WTC11 (cell line): Measurements from ENCODE around the gene TNPO3. TPM values are rescaled to one million over a fixed set of nuclear protein-coding genes. Genes with fewer than 3 reads are reported as not detected.
A peak's percentile ranks its signal among the peaks of the same experiment; 100 is the strongest.

Experiments
- ATAC-seq: fragments of 200-7000 bp; cut with Tn5 transposase; 2 replicates; pipeline ENCODE4 v1.10.0; 2021; ENCODE audit warnings: mild to moderate bottlenecking, moderate library complexity
- CTCF ChIA-PET: fragments of 300-600 bp; sonication (Branson Sonifier 250); formaldehyde crosslinking; loops from one replicate; lab custom pipeline; 2021; ENCODE audit warnings: antibody characterized with exemption; lab: Charles Lee
- POLR2A ChIA-PET: fragments of 350-600 bp; sonication (Branson Sonifier 250); formaldehyde crosslinking; loops from one replicate; lab custom pipeline; 2021; ENCODE audit warnings: antibody characterized with exemption; lab: Charles Lee
- DNase-seq: peaks from one replicate; pipeline ENCODE4 v3.0.0; 2021; ENCODE audit warnings: low spot score
- H3K27ac Mint-ChIP-seq: 2 replicates; pipeline ENCODE4 v1.8.0; 2021; ENCODE audit warnings: mixed read lengths
- H3K27me3 Mint-ChIP-seq: 2 replicates; pipeline ENCODE4 v1.8.0; 2021; ENCODE audit warnings: low read depth, mild to moderate bottlenecking, moderate library complexity, mixed read lengths
- H3K36me3 Mint-ChIP-seq: 2 replicates; pipeline ENCODE4 v1.8.0; 2021; ENCODE audit warnings: mixed read lengths
- H3K4me1 Mint-ChIP-seq: 2 replicates; pipeline ENCODE4 v1.8.0; 2022; ENCODE audit warnings: mixed read lengths
- H3K4me3 Mint-ChIP-seq: 2 replicates; pipeline ENCODE4 v1.8.0; 2021; ENCODE audit warnings: mild to moderate bottlenecking, moderate library complexity, mixed read lengths
- H3K9me3 Mint-ChIP-seq: 2 replicates; pipeline ENCODE4 v1.8.0; 2021; ENCODE audit warnings: mixed read lengths
- ATF3 ChIP-seq: sonication (generic); formaldehyde crosslinking; conservative IDR thresholded peaks from 2 replicates; pipeline ENCODE4 v1.8.1; 2022; ENCODE audit warnings: mild to moderate bottlenecking, missing genetic modification reagents
- ATF6 ChIP-seq: sonication (generic); formaldehyde crosslinking; IDR thresholded peaks from 2 replicates; pipeline ENCODE4 v1.8.1; 2023; ENCODE audit warnings: mild to moderate bottlenecking, missing genetic modification reagents
- CDX4 ChIP-seq: fragments of 250-450 bp; sonication (Bioruptor Pico); IDR thresholded peaks from 2 replicates; pipeline ENCODE4 v1.9.0; 2021; ENCODE audit warnings: moderate library complexity, mild to moderate bottlenecking, inconsistent platforms, borderline replicate concordance
- FOXP4 ChIP-seq: sonication (generic); formaldehyde crosslinking; IDR thresholded peaks from 2 replicates; pipeline ENCODE4 v1.8.0; 2022; ENCODE audit warnings: mild to moderate bottlenecking, missing genetic modification reagents
- JUN ChIP-seq: sonication (generic); formaldehyde crosslinking; IDR thresholded peaks from 2 replicates; pipeline ENCODE4 v1.8.0; 2023; ENCODE audit warnings: mild to moderate bottlenecking, missing genetic modification reagents
- MAX ChIP-seq: sonication (generic); formaldehyde crosslinking; IDR thresholded peaks from 2 replicates; pipeline ENCODE4 v1.8.0; 2022; ENCODE audit warnings: mild to moderate bottlenecking, missing genetic modification reagents
- NFYB ChIP-seq: sonication (generic); formaldehyde crosslinking; conservative IDR thresholded peaks from 2 replicates; pipeline ENCODE4 v1.8.0; 2022; ENCODE audit warnings: low read depth, missing genetic modification reagents
- PRDM15 ChIP-seq: sonication (generic); formaldehyde crosslinking; IDR thresholded peaks from 2 replicates; pipeline ENCODE4 v1.8.0; 2022; ENCODE audit warnings: missing genetic modification reagents
- PREB ChIP-seq: sonication (generic); formaldehyde crosslinking; IDR thresholded peaks from 2 replicates; pipeline ENCODE4 v1.8.1; 2022; ENCODE audit warnings: mild to moderate bottlenecking, missing genetic modification reagents, moderate library complexity, borderline replicate concordance
- TEAD1 ChIP-seq: sonication (generic); formaldehyde crosslinking; IDR thresholded peaks from 2 replicates; pipeline ENCODE4 v1.8.0; 2022; ENCODE audit warnings: mild to moderate bottlenecking, missing genetic modification reagents
- ZNF219 ChIP-seq: sonication (generic); formaldehyde crosslinking; IDR thresholded peaks from 2 replicates; pipeline ENCODE4 v1.8.0; 2023; ENCODE audit warnings: missing genetic modification reagents, mild to moderate bottlenecking, borderline replicate concordance
- total RNA-seq: library from RNA; stranded (reverse); gene quantifications from 3 replicates; pipeline ENCODE4 v1.2.3, GENCODE V29; 2021

The TNPO3 gene
- total RNA-seq, 1 experiment from 2014 or later = 91.7 TPM

- peaks cover 67% of the 10 kb centered on the region for H3K36me3 Mint-ChIP-seq
Observed at GRCh38 chr7:128955981-128956380, 98.9 kb downstream of the TNPO3 start.

GRCh38 chr7:128954830-128955802 lies 99.8 kb downstream of the TNPO3 start:
- DNase-seq (no peak), ATAC-seq (peak; percentile 66)
- Mint-ChIP-seq H3K4me1 (peaks cover 34% of the 10 kb centered on the region), H3K36me3 (peaks cover 65% of the 10 kb centered on the region), H3K27ac (peak overlapping the region; percentile 83), H3K9me3 (no peaks in the 10 kb centered on the region), H3K4me3 (peak overlapping the region; percentile 22; the same call in 1 of the 2 replicates), H3K27me3 (no peaks in the 10 kb centered on the region)
- POLR2A ChIA-PET = no interaction called here
- CTCF ChIA-PET = interaction anchor here (0.6 to 3.4 kb wide), 12 partner anchors 8 to 1810 kb away, joined by 3 to 22 read pairs (median 3); partner anchors contain the start of genes ATP6V1F and KCP
- TF ChIP-seq PRDM15 (CRISPR knock-in tag) (no peak), JUN (CRISPR knock-in tag) (no peak), ZNF219 (CRISPR knock-in tag) (no peak), PREB (CRISPR knock-in tag) (no peak)

More at GRCh38 chr7:128955981-128956380, 98.9 kb downstream of the TNPO3 start:
- ATAC-seq = no peak
- Mint-ChIP-seq H3K27ac (no peak overlapping the region), H3K4me3 (no peak overlapping the region), H3K9me3 (no peaks in the 10 kb centered on the region), H3K4me1 (peaks cover 34% of the 10 kb centered on the region), H3K27me3 (no peaks in the 10 kb centered on the region)
- TF ChIP-seq ATF6 (no peak), TEAD1 (CRISPR knock-in tag) (no peak), NFYB (CRISPR knock-in tag) (no peak), MAX (CRISPR knock-in tag) (no peak), CDX4 (CRISPR knock-in tag) (no peak), PREB (CRISPR knock-in tag) (no peak), FOXP4 (CRISPR knock-in tag) (no peak), ATF3 (CRISPR knock-in tag) (no peak)
- no peak for DNase-seq
- POLR2A ChIA-PET = no interaction called here
- CTCF ChIA-PET = interaction anchor here (0.6 to 2.5 kb wide), 8 partner anchors 9 to 208 kb away, joined by 3 to 22 read pairs (median 3); partner anchors contain the start of gene KCP
